C4-2B (cell line): ENCODE results near the gene KCNMA1.

Source experiments
- CTCF ChIP-seq: fragments of 450-650 bp; conservative IDR thresholded peaks from 2 replicates; pipeline ENCODE4 v1.5.1; 2017; ENCODE audit warnings: mild to moderate bottlenecking
- ZFX ChIP-seq: fragments of 450-650 bp; IDR thresholded peaks from 2 replicates; pipeline ENCODE4 v1.6.1; 2017

DNA sequence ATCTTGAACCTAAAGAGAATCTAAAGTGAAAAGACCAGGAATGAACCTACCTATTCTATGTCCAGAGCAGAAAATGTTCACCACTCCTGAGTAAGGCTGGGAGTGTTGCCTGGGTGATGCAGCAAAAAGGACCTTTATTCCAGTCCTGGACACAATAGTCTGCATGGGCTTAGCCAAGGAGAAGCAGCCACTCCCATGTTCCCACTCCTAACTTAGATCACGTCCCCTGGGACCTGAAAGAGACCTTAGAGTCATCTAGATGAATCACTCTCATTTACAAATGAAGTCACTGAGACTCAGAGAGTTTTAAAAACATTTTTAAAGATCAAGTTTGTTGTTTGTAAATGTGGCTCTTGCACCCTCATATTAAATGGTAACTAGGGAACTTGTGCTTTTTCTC, 763.4 kb downstream of the KCNMA1 start:
- no peak for TF ChIP-seq CTCF
- no peak for TF ChIP-seq ZFX
